ENCODE results near the gene PTPRN2.

Gene PTPRN2

GRCh38 chr7:157955348-157955999 lies 632.1 kb downstream of the PTPRN2 start:
- no peak overlapping the region for H3K4me3 Mint-ChIP-seq
- H3K4me1 Mint-ChIP-seq, result no peaks in the 10 kb centered on the region
- H3K27me3 Mint-ChIP-seq, result peaks cover 5% of the 10 kb centered on the region
- no peak overlapping the region for H3K27ac Mint-ChIP-seq
- no peaks in the 10 kb centered on the region for H3K9me3 Mint-ChIP-seq
- H3K36me3 Mint-ChIP-seq, result no peaks in the 10 kb centered on the region

- Mint-ChIP-seq H3K9me3 (no peaks in the 10 kb centered on the region), H3K36me3 (no peaks in the 10 kb centered on the region), H3K4me3 (no peak overlapping the region)
Measured at GRCh38 chr7:157954901-157955300, 632.7 kb downstream of the PTPRN2 start.

GRCh38 chr7:157952841-157953645 lies 634.6 kb downstream of the PTPRN2 start:
- Mint-ChIP-seq H3K4me3 (no peak overlapping the region), H3K36me3 (no peaks in the 10 kb centered on the region), H3K9me3 (no peaks in the 10 kb centered on the region), H3K27ac (no peak overlapping the region), H3K27me3 (peaks cover 5% of the 10 kb centered on the region), H3K4me1 (no peaks in the 10 kb centered on the region)

More at GRCh38 chr7:157954901-157955300, 632.7 kb downstream of the PTPRN2 start:
- H3K27me3 Mint-ChIP-seq, result peaks cover 5% of the 10 kb centered on the region
- no peaks in the 10 kb centered on the region for H3K4me1 Mint-ChIP-seq
- no peak overlapping the region for H3K27ac Mint-ChIP-seq

- Mint-ChIP-seq H3K4me1 (no peaks in the 10 kb centered on the region), H3K27ac (no peak overlapping the region)
Measured at GRCh38 chr7:157952050-157952667, 635.5 kb downstream of the PTPRN2 start.

GRCh38 chr7:157951300-157952049 lies 636.1 kb downstream of the PTPRN2 start:
- H3K4me3 Mint-ChIP-seq, result no peak overlapping the region
- no peaks in the 10 kb centered on the region for H3K4me1 Mint-ChIP-seq
- H3K27me3 Mint-ChIP-seq, result peaks cover 2% of the 10 kb centered on the region
- H3K36me3 Mint-ChIP-seq, result no peaks in the 10 kb centered on the region
- peaks cover 5% of the 10 kb centered on the region for H3K9me3 Mint-ChIP-seq
- no peak overlapping the region for H3K27ac Mint-ChIP-seq

More at GRCh38 chr7:157952050-157952667, 635.5 kb downstream of the PTPRN2 start:
- H3K4me3 Mint-ChIP-seq, result no peak overlapping the region
- peaks cover 5% of the 10 kb centered on the region for H3K9me3 Mint-ChIP-seq
- H3K27me3 Mint-ChIP-seq, result peaks cover 5% of the 10 kb centered on the region
- H3K36me3 Mint-ChIP-seq, result no peaks in the 10 kb centered on the region

GRCh38 chr7:157949711-157950110 lies 637.9 kb downstream of the PTPRN2 start:
- peaks cover 1% of the 10 kb centered on the region for H3K36me3 Mint-ChIP-seq
- H3K27me3 Mint-ChIP-seq, result no peaks in the 10 kb centered on the region
- H3K4me1 Mint-ChIP-seq, result no peaks in the 10 kb centered on the region
- H3K4me3 Mint-ChIP-seq, result no peak overlapping the region
- H3K9me3 Mint-ChIP-seq, result peaks cover 5% of the 10 kb centered on the region
- H3K27ac Mint-ChIP-seq, result no peak overlapping the region

- no peaks in the 10 kb centered on the region for H3K4me1 Mint-ChIP-seq
- peaks cover 1% of the 10 kb centered on the region for H3K36me3 Mint-ChIP-seq
- peaks cover 1% of the 10 kb centered on the region for H3K27me3 Mint-ChIP-seq
- no peak overlapping the region for H3K4me3 Mint-ChIP-seq
- H3K9me3 Mint-ChIP-seq, result peaks cover 5% of the 10 kb centered on the region
- no peak overlapping the region for H3K27ac Mint-ChIP-seq
Measured at GRCh38 chr7:157947504-157947903, 640.1 kb downstream of the PTPRN2 start.

GRCh38 chr7:157946398-157947060 lies 641.1 kb downstream of the PTPRN2 start:
- no peak overlapping the region for H3K4me3 Mint-ChIP-seq
- peaks cover 2% of the 10 kb centered on the region for H3K27me3 Mint-ChIP-seq
- H3K27ac Mint-ChIP-seq, result no peak overlapping the region
- peaks cover 1% of the 10 kb centered on the region for H3K36me3 Mint-ChIP-seq
- H3K9me3 Mint-ChIP-seq, result peaks cover 5% of the 10 kb centered on the region
- H3K4me1 Mint-ChIP-seq, result no peaks in the 10 kb centered on the region

GRCh38 chr7:157945401-157945800 lies 642.2 kb downstream of the PTPRN2 start:
- H3K36me3 Mint-ChIP-seq, result peaks cover 1% of the 10 kb centered on the region
- H3K27ac Mint-ChIP-seq, result no peak overlapping the region
- H3K9me3 Mint-ChIP-seq, result peaks cover 5% of the 10 kb centered on the region
- H3K4me3 Mint-ChIP-seq, result no peak overlapping the region
- no peaks in the 10 kb centered on the region for H3K4me1 Mint-ChIP-seq
- H3K27me3 Mint-ChIP-seq, result peaks cover 2% of the 10 kb centered on the region

GRCh38 chr7:157944734-157945291 lies 642.8 kb downstream of the PTPRN2 start:
- H3K27me3 Mint-ChIP-seq, result peaks cover 2% of the 10 kb centered on the region
- H3K4me1 Mint-ChIP-seq, result no peaks in the 10 kb centered on the region
- H3K9me3 Mint-ChIP-seq, result peaks cover 5% of the 10 kb centered on the region
- H3K27ac Mint-ChIP-seq, result no peak overlapping the region
- peaks cover 1% of the 10 kb centered on the region for H3K36me3 Mint-ChIP-seq
- no peak overlapping the region for H3K4me3 Mint-ChIP-seq

GRCh38 chr7:157944051-157944450 lies 643.6 kb downstream of the PTPRN2 start:
- no peak overlapping the region for H3K4me3 Mint-ChIP-seq
- H3K4me1 Mint-ChIP-seq, result no peaks in the 10 kb centered on the region
- H3K9me3 Mint-ChIP-seq, result peaks cover 5% of the 10 kb centered on the region
- no peak overlapping the region for H3K27ac Mint-ChIP-seq
- peaks cover 1% of the 10 kb centered on the region for H3K36me3 Mint-ChIP-seq
- peaks cover 2% of the 10 kb centered on the region for H3K27me3 Mint-ChIP-seq

GRCh38 chr7:157943561-157943960 lies 644.1 kb downstream of the PTPRN2 start:
- peaks cover 5% of the 10 kb centered on the region for H3K9me3 Mint-ChIP-seq
- peaks cover 5% of the 10 kb centered on the region for H3K27me3 Mint-ChIP-seq
- no peaks in the 10 kb centered on the region for H3K4me1 Mint-ChIP-seq
- no peak overlapping the region for H3K4me3 Mint-ChIP-seq
- peaks cover 1% of the 10 kb centered on the region for H3K36me3 Mint-ChIP-seq
- no peak overlapping the region for H3K27ac Mint-ChIP-seq

- Mint-ChIP-seq H3K4me1 (no peaks in the 10 kb centered on the region), H3K36me3 (peaks cover 1% of the 10 kb centered on the region), H3K27ac (no peak overlapping the region), H3K9me3 (no peaks in the 10 kb centered on the region), H3K4me3 (no peak overlapping the region), H3K27me3 (peaks cover 9% of the 10 kb centered on the region)
Measured at GRCh38 chr7:157941210-157941609, 646.4 kb downstream of the PTPRN2 start.

GRCh38 chr7:157940497-157940896 lies 647.1 kb downstream of the PTPRN2 start:
- peaks cover under 1% of the 10 kb centered on the region for H3K9me3 Mint-ChIP-seq
- H3K27me3 Mint-ChIP-seq, result peaks cover 9% of the 10 kb centered on the region
- H3K27ac Mint-ChIP-seq, result no peak overlapping the region
- H3K4me3 Mint-ChIP-seq, result no peak overlapping the region
- H3K4me1 Mint-ChIP-seq, result no peaks in the 10 kb centered on the region
- peaks cover 1% of the 10 kb centered on the region for H3K36me3 Mint-ChIP-seq

- peaks cover 8% of the 10 kb centered on the region for H3K27me3 Mint-ChIP-seq
- H3K4me1 Mint-ChIP-seq, result peaks cover 3% of the 10 kb centered on the region
- H3K4me3 Mint-ChIP-seq, result no peak overlapping the region
- H3K36me3 Mint-ChIP-seq, result no peaks in the 10 kb centered on the region
- no peak overlapping the region for H3K27ac Mint-ChIP-seq
- peaks cover 4% of the 10 kb centered on the region for H3K9me3 Mint-ChIP-seq
Measured at GRCh38 chr7:157938211-157938610, 649.4 kb downstream of the PTPRN2 start.
